ENCODE data around the gene LLPH.

DNA sequence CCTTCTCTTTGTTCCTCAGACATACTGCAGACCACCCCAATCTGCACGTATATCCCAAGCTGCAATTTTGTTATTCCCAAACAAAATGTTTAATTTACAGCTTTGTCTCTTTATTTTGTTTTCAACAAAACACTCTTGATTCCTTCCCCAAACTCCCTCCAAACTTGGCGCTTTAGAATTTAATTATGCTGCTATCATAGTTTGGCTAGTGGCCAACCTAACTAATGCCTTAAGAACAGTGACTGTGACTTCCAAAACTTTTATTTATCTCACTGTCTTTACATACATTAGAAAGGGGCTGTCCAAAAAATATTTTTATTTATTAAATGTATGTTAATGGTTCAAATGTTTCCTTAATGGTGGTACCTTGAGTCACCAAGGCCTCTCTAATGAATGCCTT lies 32.2 kb upstream of the LLPH start:
- TF ChIP-seq, protein P1, sequence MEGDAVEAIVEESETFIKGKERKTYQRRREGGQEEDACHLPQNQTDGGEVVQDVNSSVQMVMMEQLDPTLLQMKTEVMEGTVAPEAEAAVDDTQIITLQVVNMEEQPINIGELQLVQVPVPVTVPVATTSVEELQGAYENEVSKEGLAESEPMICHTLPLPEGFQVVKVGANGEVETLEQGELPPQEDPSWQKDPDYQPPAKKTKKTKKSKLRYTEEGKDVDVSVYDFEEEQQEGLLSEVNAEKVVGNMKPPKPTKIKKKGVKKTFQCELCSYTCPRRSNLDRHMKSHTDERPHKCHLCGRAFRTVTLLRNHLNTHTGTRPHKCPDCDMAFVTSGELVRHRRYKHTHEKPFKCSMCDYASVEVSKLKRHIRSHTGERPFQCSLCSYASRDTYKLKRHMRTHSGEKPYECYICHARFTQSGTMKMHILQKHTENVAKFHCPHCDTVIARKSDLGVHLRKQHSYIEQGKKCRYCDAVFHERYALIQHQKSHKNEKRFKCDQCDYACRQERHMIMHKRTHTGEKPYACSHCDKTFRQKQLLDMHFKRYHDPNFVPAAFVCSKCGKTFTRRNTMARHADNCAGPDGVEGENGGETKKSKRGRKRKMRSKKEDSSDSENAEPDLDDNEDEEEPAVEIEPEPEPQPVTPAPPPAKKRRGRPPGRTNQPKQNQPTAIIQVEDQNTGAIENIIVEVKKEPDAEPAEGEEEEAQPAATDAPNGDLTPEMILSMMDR (IDR thresholded peaks at IDR 0.05) = no peak
- TF ChIP-seq POLR2A (IDR thresholded peaks at IDR 0.05) = no peak
- TF ChIP-seq EP300 (IDR thresholded peaks at IDR 0.05) = no peak
